NCI-H1694 (cell line): Measurements from ENCODE around the gene LRFN4.

Experiments
- DNase-seq: peaks from one replicate; lab custom pipeline; 2025; lab: John Stamatoyannopoulos, UW

The LRFN4 gene

GRCh38 chr11:66858186-66858938 lies 1.5 kb downstream of the LRFN4 start:
- DNase-seq = no peak

GRCh38 chr11:66858939-66859685 lies 2.2 kb downstream of the LRFN4 start:
- DNase-seq = no peak

DNA sequence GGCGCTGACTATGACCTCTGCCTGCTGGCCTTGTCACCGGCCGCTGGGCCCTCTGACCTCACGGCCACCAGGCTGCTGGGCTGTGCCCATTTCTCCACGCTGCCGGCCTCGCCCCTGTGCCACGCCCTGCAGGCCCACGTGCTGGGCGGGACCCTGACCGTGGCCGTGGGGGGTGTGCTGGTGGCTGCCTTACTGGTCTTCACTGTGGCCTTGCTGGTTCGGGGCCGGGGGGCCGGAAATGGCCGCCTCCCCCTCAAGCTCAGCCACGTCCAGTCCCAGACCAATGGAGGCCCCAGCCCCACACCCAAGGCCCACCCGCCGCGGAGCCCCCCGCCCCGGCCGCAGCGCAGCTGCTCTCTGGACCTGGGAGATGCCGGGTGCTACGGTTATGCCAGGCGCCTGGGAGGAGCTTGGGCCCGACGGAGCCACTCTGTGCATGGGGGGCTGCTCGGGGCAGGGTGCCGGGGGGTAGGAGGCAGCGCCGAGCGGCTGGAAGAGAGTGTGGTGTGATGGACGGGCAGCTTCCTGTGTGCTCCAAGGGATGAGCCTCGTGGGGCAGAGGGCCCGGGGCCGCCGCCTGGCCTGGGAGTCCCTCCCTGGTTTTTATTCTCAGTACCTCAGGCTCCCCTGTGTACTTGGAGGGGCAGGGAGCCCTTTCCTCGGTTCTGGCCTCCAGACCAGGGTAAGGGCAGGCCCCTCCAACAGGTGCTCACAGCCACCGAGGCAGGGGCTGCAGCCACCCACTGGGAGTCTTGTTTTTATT lies 3.0 kb downstream of the LRFN4 start:
- no peak for DNase-seq

DNA sequence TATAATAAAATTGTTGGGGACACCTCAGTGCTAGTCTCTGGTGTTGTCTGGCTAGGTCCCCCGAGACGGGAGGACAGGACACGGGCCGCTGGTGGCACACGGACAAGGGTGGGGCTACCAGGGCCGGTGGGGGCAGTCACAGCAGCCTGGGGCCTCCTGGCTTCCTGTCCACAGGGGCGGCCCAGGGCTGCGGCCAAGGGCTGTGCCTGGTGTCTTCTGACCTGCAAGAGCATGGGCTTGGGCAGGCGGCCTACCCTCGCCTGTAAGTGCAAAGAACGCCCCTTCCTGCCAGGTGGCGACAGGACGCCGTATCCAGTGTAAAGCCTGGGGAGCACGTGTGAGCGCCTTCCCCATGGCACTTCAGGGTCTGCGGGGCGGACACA lies 3.6 kb downstream of the LRFN4 start:
- DNase-seq = no peak

DNA sequence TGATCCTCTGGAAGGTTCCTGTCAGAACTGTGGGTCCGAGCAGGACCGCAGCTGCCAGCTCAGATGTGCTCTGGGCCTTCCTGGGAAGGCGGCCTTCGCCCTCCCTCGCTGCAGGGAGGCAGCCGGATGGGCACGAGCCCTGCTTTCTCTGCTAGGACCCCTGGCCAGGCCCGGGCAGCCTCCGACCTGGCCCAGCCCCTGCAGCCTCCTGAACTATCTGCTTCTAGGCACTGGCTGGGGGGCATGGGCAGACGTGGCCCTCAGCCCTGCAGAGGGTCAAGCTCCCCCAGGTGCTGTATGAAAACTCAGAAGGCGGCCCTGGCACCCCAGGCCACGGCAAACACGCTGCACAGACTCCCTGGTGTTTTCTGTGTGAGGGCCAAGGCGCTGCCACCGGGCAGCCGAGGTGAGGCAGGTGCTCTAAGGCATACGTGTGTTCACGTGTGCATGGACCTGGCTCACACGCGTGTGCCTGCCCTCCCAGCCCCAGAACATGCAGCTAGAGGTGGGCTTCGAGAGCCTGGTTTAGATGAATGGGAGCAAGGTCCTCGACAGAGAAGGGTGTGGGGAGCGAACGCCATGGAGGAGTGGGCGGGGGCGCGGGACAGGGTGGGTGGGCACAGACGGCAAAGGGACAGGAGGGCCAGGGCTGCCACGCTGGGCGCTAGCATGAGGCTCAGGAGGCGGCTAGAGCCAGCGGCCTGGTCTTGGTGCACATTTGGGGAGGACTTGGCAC lies 4.3 kb downstream of the LRFN4 start:
- DNase-seq = no peak

GRCh38 chr11:66861774-66862558 lies 5.1 kb downstream of the LRFN4 start:
- no peak for DNase-seq

GRCh38 chr11:66862559-66863037 lies 5.7 kb downstream of the LRFN4 start:
- no peak for DNase-seq

DNA sequence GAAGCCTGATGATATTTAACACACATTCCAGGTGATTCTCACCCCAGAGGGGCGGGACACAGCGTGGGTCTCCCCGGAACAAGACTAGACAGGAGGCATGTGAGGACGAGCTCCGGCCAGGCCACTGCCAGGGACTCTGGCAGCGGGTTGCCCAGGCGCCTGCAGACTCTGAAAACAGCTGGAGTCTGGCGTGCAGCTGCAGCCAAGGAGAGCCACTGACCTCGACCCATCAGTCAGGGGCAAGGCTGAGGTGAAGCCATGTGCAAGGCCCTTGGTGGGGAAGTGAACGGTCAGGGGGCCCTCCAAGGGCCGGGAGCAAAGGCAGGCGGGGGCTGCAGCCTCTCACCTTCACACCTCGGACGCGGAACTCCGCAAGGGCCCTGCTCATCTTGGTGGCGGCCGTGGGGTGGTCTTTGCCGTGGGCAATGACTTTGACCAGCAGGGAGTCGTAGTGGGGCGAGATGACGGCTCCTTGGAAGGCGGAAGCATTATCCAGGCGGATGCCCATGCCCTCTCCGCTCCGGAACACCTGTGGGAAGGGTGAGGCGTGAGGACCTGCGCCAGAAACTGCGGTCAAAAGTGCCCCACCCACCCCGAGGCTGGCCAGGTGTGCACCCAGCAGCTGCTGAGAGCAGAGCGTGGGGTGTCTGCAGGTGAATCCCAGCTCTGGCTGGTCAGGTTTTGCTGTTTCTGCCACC lies 6.7 kb downstream of the LRFN4 start:
- DNase-seq = no peak

- no peak for DNase-seq
Measured at GRCh38 chr11:66864172-66864901, 7.5 kb downstream of the LRFN4 start.

GRCh38 chr11:66864924-66865697 lies 8.2 kb downstream of the LRFN4 start:
- DNase-seq = no peak

GRCh38 chr11:66866007-66866406 lies 9.1 kb downstream of the LRFN4 start:
- DNase-seq = no peak

DNA sequence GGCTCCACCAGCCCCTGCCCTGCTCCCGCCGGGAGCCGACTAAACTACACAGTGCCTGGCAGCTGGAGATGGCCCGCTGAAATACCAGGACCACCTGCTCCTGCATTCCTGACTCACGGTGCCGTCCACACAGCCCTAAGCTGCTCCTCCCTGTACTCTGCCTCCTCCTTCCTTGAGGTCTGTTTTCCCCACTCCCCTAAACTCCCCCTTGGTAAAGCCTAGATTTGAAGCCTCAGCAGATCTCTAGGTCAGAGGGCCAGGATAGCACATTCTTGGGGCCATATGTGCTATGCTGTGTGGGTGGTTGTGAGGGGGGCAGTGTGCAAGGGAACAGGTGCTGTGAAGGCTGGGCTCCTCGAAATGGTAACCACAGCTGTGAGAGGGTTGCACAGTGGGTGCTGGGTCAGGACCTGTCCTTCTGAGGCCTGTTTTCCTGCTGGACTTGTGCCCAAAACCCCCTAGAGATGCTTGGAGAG lies 9.7 kb downstream of the LRFN4 start:
- DNase-seq = peak; percentile 38

DNA sequence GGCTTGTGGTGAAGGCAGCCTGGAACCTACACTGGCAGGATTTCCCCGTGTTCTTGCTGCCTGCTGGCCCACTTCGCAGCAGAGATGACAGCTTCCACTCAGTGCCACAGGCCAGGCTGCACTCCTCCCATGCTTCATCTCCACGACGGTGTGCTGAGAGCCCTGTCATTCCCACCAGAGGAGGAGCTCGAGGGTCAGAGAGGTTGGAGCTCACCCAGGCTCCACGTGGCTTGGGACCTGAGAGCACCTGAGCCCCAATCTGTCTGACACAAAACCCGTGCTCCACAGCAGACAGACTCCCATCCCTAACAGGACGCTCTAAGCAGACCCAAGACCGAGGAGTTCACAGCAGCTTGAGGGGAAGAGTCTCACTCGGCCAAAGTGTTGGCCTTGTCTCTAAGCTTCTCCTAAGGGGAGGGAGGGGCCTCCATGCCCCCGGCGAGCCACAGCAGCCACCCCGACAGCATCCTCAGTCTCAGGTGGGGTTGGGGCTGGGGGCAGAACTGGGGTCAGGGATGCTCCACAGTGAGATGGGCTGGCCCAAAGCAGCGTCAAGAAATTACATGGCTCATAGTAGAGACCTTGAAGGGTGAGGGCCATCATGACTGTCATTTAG lies 10.7 kb downstream of the LRFN4 start:
- DNase-seq = no peak

- DNase-seq = no peak
Measured at GRCh38 chr11:66868082-66868725, 11.3 kb downstream of the LRFN4 start.

- DNase-seq = no peak
Measured at GRCh38 chr11:66868726-66869566, 12.1 kb downstream of the LRFN4 start.

DNA sequence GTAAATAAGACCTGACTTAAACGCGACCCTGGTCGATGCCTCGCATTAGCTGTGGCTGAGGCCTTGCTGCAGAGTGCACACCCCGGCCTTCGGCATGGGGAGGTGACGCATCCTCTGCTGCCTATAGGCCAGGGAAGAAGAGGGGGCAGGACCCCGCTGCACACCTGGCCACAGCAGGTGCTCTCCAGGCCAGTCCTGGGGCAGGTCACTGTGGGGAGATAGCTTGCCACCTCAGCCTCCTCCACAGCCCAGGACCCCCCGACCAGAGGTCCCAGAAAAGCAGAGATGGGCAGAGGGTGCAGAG lies 12.7 kb downstream of the LRFN4 start:
- DNase-seq = no peak

DNA sequence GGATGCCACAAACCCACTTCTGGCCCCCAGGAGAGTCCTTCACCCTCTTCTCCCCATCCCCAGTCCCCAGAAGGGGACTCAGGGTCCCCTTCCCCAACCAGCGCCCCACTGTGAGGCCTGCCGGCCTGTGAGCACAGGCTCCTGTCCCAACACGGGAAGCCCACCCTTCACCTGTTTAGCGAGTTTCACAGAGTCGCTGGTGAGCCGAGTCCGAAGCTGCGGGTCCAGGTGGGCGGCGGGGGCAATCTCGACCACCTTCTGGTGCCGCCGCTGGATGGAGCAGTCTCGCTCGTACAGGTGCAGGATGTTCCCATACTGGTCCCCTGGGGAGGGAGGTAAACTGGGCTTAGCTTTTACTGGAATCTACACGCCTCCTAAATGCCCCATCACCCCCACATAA lies 13.3 kb downstream of the LRFN4 start:
- DNase-seq = no peak
